NCI-H1436 (cell line): ENCODE measurements around the gene TAS2R30.

Experiments used
- DNase-seq: peaks from one replicate; lab custom pipeline; 2025; lab: John Stamatoyannopoulos, UW

Gene TAS2R30

GRCh38 chr12:11134305-11134704 is at the start of gene TAS2R30:
Gene TAS2R30, minus strand, starts transcription at chr12:11134644. Its CDS starts 400 bp downstream, at chr12:11134244.
- no peak for DNase-seq

- no peak for DNase-seq
Measured at GRCh38 chr12:11183011-11183410, 48.6 kb upstream of the TAS2R30 start.

GRCh38 chr12:11182529-11182928 is 48.1 kb upstream of the TAS2R30 start:
- DNase-seq, result no peak

- no peak for DNase-seq
Measured at GRCh38 chr12:11178250-11178649, 43.8 kb upstream of the TAS2R30 start.

- no peak for DNase-seq
Measured at GRCh38 chr12:11174022-11174421, 39.6 kb upstream of the TAS2R30 start.

GRCh38 chr12:11171969-11172675 is 37.7 kb upstream of the TAS2R30 start:
- no peak for DNase-seq

- peak; percentile 92 for DNase-seq
Measured at GRCh38 chr12:11171145-11171968, 36.9 kb upstream of the TAS2R30 start, which contains the start of gene SMIM10L1. Gene SMIM10L1, plus strand, starts transcription at chr12:11171194. Its CDS starts 163 bp downstream, at chr12:11171357.

- DNase-seq, result no peak
Measured at GRCh38 chr12:11170810-11171144, 36.3 kb upstream of the TAS2R30 start.

GRCh38 chr12:11166300-11166699 is 31.9 kb upstream of the TAS2R30 start:
- DNase-seq, result no peak

GRCh38 chr12:11164384-11164783 is 29.9 kb upstream of the TAS2R30 start:
- no peak for DNase-seq

- no peak for DNase-seq
Measured at GRCh38 chr12:11162502-11162901, 28.1 kb upstream of the TAS2R30 start.

GRCh38 chr12:11158885-11159444 is 24.5 kb upstream of the TAS2R30 start:
- DNase-seq, result no peak

- DNase-seq, result no peak
Measured at GRCh38 chr12:11154400-11154925, 20.0 kb upstream of the TAS2R30 start.

- no peak for DNase-seq
Measured at GRCh38 chr12:11152725-11153124, 18.3 kb upstream of the TAS2R30 start.

GRCh38 chr12:11150832-11151231 is 16.4 kb upstream of the TAS2R30 start:
- no peak for DNase-seq

GRCh38 chr12:11147420-11147819 is 13.0 kb upstream of the TAS2R30 start:
- no peak for DNase-seq

GRCh38 chr12:11144297-11144696 is 9.9 kb upstream of the TAS2R30 start:
- DNase-seq, result no peak

- no peak for DNase-seq
Measured at GRCh38 chr12:11143352-11143751, 8.9 kb upstream of the TAS2R30 start.

GRCh38 chr12:11136075-11136474 is 1.6 kb upstream of the TAS2R30 start:
- no peak for DNase-seq

GRCh38 chr12:11133816-11134215 is 628 bp downstream of the TAS2R30 start:
- no peak for DNase-seq

GRCh38 chr12:11133162-11133561 is 1.3 kb downstream of the TAS2R30 start:
- DNase-seq, result no peak

GRCh38 chr12:11130999-11131398 is 3.4 kb downstream of the TAS2R30 start:
- DNase-seq, result no peak

GRCh38 chr12:11130382-11130781 is 4.1 kb downstream of the TAS2R30 start:
- no peak for DNase-seq
